ENCODE measurements around the gene AMZ1. TPM values are rescaled to one million over a fixed set of nuclear protein-coding genes. Genes with fewer than 3 reads are reported as not detected.

AMZ1 gene
- total and polyA plus RNA-seq, 2 experiments from 2014 or later: 3.4 to 5.9 TPM

DNA sequence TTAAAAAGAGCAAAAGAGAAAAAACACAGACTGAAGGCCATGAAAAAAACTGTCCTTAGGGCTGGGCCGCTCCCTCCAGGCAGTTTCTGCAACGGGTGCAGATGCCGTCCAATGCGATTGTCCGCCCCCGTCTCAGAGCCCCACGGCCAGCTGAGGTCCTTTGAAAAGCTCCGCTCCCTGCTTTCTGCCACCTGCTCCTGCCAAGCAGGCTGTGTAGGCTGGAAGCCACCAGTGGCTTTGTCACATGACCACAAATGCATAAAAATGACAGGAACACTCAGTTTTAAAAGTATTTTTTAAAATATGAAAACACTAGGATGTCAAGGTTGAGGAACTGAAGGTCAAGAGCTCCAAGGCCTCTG, 71.7 kb downstream of the AMZ1 start:
- Histone ChIP-seq H3K79me2 (ENCODE audit: insufficient read depth) (peaks cover 44% of the 10 kb centered on the region), H2AFZ (no peak overlapping the region), H3K4me1 (ENCODE audit: insufficient read depth) (peaks cover 56% of the 10 kb centered on the region), H4K20me1 (ENCODE audit: insufficient read depth) (no peaks in the 10 kb centered on the region), H3K27ac (peak overlapping the region; percentile 71), H3F3A (ENCODE audit: insufficient read depth) (peaks cover 47% of the 10 kb centered on the region), H3K9ac (no peak overlapping the region), H3K4me2 (ENCODE audit: unreplicated experiment) (peak overlapping the region; percentile 39), H3K9me2 (ENCODE audit: insufficient read depth) (no peaks in the 10 kb centered on the region), H3K27me3 (replicated peaks; ENCODE audit: insufficient read depth) (no peaks in the 10 kb centered on the region), H3K9me3 (ENCODE audit: low read depth) (no peaks in the 10 kb centered on the region), H3K36me3 (ENCODE audit: low read depth) (no peaks in the 10 kb centered on the region), H3K4me3 (no peak overlapping the region)
- no peak for TF ChIP-seq EZH2 (IDR thresholded peaks at IDR 0.05; ENCODE audit: insufficient read depth, poor library complexity, severe bottlenecking)
- no peak for TF ChIP-seq EZH2phosphoT487 (IDR thresholded peaks at IDR 0.05; ENCODE audit: insufficient read depth, low read depth)
- DNase-seq: no peak
- WGBS, 2 experiments (ENCODE audit: low coverage in 1 of 2, low lambda C conversion rate in 2 of 2, missing lambda C conversion rate in 2 of 2): 35 to 36% methylated on average over 8 of the region's 8 CpGs
- in situ Hi-C loops (cut with MboI): no loop called here

GRCh38 chr7:2760098-2760889, 72.3 kb downstream of the AMZ1 start:
- no peaks in the 10 kb centered on the region for H3K9me3 ChIP-seq (ENCODE audit: low read depth)
- H3K4me1 ChIP-seq (ENCODE audit: insufficient read depth): peaks cover 56% of the 10 kb centered on the region
- TF ChIP-seq EZH2 (IDR thresholded peaks at IDR 0.05; ENCODE audit: insufficient read depth, poor library complexity, severe bottlenecking): no peak
- TF ChIP-seq EZH2phosphoT487 (IDR thresholded peaks at IDR 0.05; ENCODE audit: insufficient read depth, low read depth): no peak
- in situ Hi-C loops (cut with MboI): no loop called here
- no peaks in the 10 kb centered on the region for H4K20me1 ChIP-seq (ENCODE audit: insufficient read depth)
- 13 to 23% methylated on average over 22 of the region's 22 CpGs for WGBS, 2 experiments (ENCODE audit: low coverage in 1 of 2, low lambda C conversion rate in 2 of 2, missing lambda C conversion rate in 2 of 2)
- H3F3A ChIP-seq (ENCODE audit: insufficient read depth): peaks cover 41% of the 10 kb centered on the region
- H2AFZ ChIP-seq: no peak overlapping the region
- DNase-seq: peak; percentile 76
- H3K9ac ChIP-seq: peak overlapping the region; percentile 49; the same call in 1 of the 2 replicates
- peak overlapping the region; percentile 71 for H3K27ac ChIP-seq
- H3K36me3 ChIP-seq (ENCODE audit: low read depth): no peaks in the 10 kb centered on the region
- H3K27me3 ChIP-seq (replicated peaks; ENCODE audit: insufficient read depth): no peaks in the 10 kb centered on the region
- no peak overlapping the region for H3K4me3 ChIP-seq
- H3K79me2 ChIP-seq (ENCODE audit: insufficient read depth): peaks cover 39% of the 10 kb centered on the region
- peak overlapping the region; percentile 39 for H3K4me2 ChIP-seq (ENCODE audit: unreplicated experiment)
- H3K9me2 ChIP-seq (ENCODE audit: insufficient read depth): no peaks in the 10 kb centered on the region

DNA sequence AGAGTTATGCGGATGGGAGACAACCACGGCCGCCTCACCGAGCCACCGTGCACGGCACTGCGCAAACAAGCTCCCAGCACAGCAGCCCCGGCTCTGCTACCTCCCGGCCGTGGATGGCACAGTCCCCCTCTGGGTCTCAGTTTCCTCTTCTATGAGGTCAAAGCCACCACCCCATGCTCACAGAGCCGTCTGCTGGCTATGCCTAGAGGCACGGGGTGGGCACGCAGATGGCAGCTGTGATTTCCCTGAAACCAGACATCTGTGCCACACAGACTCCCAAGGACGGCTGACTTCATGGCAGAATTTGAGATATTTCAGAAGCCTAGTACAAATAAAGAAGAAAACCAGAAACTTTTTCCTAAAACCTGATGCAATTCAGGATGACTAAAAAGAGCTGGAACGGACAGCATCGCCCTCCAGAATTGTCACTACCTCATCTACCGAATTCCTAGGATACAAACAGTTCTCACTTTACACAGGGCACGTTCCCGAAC, 73.2 kb downstream of the AMZ1 start:
- peak; percentile 64 for DNase-seq
- in situ Hi-C loops (cut with MboI): no loop called here
- H3K27ac ChIP-seq: peak overlapping the region; percentile 71

DNA sequence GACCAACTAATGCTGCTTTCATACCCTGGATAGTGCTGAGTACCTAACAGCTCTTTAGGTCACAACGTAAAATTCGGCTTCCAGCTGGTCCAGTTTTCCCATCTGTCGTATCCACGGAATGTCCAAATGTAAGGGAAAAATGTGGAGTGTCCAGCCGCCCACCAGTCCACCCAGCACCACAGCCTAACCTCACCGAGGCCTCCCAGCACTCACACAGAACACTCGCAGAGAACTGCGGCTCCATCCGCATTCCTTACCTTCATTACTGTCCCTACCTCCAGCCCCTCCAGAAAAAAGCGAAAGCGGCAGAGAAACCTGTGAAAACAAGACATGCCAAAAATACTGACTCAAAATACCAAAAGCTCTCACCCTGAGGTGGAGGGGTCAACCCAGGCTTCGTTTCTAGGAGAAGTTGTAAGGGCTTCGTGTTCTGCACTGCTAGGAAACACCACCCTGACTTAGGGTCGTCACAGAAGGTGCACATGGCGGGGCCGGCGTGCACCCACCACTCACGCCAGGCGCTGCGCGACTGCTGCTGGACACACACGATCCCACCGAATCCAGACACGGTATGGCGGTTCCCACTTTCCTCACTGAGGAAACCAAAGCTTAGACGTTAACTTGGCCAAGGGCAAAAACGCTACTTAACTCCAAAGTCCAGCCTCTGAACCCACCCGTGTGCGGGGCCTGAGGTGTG, 73.9 kb downstream of the AMZ1 start:
- Histone ChIP-seq H3K4me1 (ENCODE audit: insufficient read depth) (peaks cover 49% of the 10 kb centered on the region), H3K27ac (peak overlapping the region; percentile 71; the same call in 1 of the 2 replicates), H3K9ac (no peak overlapping the region), H3K9me2 (ENCODE audit: insufficient read depth) (no peaks in the 10 kb centered on the region), H3K9me3 (ENCODE audit: low read depth) (no peaks in the 10 kb centered on the region), H3F3A (ENCODE audit: insufficient read depth) (peaks cover 25% of the 10 kb centered on the region), H3K4me2 (ENCODE audit: unreplicated experiment) (no peak overlapping the region), H3K79me2 (ENCODE audit: insufficient read depth) (peaks cover 45% of the 10 kb centered on the region), H4K20me1 (ENCODE audit: insufficient read depth) (no peaks in the 10 kb centered on the region), H2AFZ (no peak overlapping the region), H3K27me3 (replicated peaks; ENCODE audit: insufficient read depth) (no peaks in the 10 kb centered on the region), H3K4me3 (no peak overlapping the region), H3K36me3 (ENCODE audit: low read depth) (no peaks in the 10 kb centered on the region)
- WGBS, 2 experiments (ENCODE audit: low coverage in 1 of 2, low lambda C conversion rate in 2 of 2, missing lambda C conversion rate in 2 of 2): 96 to 98% methylated on average over 29 of the region's 29 CpGs
- in situ Hi-C loops (cut with MboI): no loop called here
- TF ChIP-seq EZH2phosphoT487 (IDR thresholded peaks at IDR 0.05; ENCODE audit: insufficient read depth, low read depth) (no peak), EZH2 (IDR thresholded peaks at IDR 0.05; ENCODE audit: insufficient read depth, poor library complexity, severe bottlenecking) (no peak)
- no peak for DNase-seq

More for the DNA sequence above, 73.2 kb downstream of the AMZ1 start:
- no peak for TF ChIP-seq EZH2 (IDR thresholded peaks at IDR 0.05; ENCODE audit: insufficient read depth, poor library complexity, severe bottlenecking)
- no peak for TF ChIP-seq EZH2phosphoT487 (IDR thresholded peaks at IDR 0.05; ENCODE audit: insufficient read depth, low read depth)
- Histone ChIP-seq H3K4me1 (ENCODE audit: insufficient read depth) (peaks cover 56% of the 10 kb centered on the region), H3K36me3 (ENCODE audit: low read depth) (no peaks in the 10 kb centered on the region), H3K9me3 (ENCODE audit: low read depth) (no peaks in the 10 kb centered on the region), H3K27me3 (replicated peaks; ENCODE audit: insufficient read depth) (no peaks in the 10 kb centered on the region), H4K20me1 (ENCODE audit: insufficient read depth) (no peaks in the 10 kb centered on the region), H3K79me2 (ENCODE audit: insufficient read depth) (peaks cover 38% of the 10 kb centered on the region), H3K4me3 (no peak overlapping the region), H3K4me2 (ENCODE audit: unreplicated experiment) (no peak overlapping the region), H3K9me2 (ENCODE audit: insufficient read depth) (no peaks in the 10 kb centered on the region), H3F3A (ENCODE audit: insufficient read depth) (peaks cover 32% of the 10 kb centered on the region), H3K9ac (peak overlapping the region; percentile 49), H2AFZ (no peak overlapping the region)
- WGBS, 2 experiments (ENCODE audit: low coverage in 1 of 2, low lambda C conversion rate in 2 of 2, missing lambda C conversion rate in 2 of 2): 60 to 65% methylated on average over 17 to 19 of the region's 19 CpGs
